ENCODE results near the gene ARSI.

The ARSI gene

DNA sequence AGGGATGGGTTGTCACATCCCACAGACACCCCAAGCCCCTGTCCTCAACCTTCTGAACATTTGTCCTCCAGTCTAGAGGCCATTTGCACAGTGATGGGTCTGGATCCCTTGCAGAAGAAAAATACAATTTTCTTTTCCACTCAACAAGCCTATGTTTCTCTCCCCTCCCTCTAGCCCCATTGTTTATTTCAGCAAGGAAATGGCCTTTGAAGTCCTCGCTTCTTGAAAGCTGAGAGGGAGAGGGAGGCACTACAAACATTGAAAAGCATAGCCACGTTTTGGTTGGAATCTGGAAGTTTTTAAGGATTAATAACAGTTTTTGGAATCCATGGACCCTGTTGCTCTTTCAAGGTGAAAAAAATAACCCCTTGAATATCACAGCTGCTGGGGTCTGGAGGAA, 24.0 kb upstream of the ARSI start:
- H3K27ac ChIP-seq: no peak overlapping the region
- no peak for TF ChIP-seq ZFX (IDR thresholded peaks at IDR 0.05)
- TF ChIP-seq, protein P1, sequence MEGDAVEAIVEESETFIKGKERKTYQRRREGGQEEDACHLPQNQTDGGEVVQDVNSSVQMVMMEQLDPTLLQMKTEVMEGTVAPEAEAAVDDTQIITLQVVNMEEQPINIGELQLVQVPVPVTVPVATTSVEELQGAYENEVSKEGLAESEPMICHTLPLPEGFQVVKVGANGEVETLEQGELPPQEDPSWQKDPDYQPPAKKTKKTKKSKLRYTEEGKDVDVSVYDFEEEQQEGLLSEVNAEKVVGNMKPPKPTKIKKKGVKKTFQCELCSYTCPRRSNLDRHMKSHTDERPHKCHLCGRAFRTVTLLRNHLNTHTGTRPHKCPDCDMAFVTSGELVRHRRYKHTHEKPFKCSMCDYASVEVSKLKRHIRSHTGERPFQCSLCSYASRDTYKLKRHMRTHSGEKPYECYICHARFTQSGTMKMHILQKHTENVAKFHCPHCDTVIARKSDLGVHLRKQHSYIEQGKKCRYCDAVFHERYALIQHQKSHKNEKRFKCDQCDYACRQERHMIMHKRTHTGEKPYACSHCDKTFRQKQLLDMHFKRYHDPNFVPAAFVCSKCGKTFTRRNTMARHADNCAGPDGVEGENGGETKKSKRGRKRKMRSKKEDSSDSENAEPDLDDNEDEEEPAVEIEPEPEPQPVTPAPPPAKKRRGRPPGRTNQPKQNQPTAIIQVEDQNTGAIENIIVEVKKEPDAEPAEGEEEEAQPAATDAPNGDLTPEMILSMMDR (conservative IDR thresholded peaks at IDR 0.05): no peak

DNA sequence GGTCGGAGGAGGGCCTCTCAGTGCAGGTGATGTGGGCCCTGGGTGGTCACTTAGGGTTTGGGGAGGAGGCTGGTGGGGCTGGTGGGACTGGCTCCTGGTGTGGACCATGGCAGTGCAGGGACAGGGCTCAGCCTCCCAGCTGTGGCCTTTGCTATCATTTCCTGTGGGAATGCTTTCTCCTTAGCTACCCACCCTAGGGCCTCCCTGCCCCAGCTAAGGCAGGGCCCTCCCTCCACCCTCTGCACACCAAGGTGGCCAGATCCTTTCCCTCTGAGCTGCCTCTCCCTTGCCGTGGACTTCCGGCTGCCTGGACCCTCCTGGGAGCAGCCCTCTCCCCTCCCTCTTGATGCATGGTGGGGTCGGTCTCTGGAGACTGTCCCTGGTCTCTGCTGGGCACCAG, 22.7 kb upstream of the ARSI start:
- no peak overlapping the region for H3K27ac ChIP-seq

DNA sequence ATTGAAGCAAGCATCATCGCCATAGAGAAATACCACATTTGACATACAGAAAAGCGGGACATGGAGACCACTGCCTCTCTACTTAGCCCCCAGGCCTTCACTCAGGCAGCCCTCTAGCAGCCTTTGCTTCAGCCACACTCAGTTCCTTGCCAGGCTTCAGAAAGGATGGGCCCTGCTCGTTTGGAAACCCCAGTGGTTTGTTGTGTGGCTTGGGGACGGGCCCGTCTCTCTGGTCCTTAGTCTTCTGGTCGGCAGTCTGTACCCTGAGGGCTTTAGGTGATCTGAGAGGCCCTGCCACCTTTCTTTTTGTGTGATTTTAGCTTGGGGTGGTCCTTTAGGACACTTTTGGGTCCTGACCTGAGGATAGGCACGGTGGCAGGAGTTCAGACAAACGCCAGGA, 21.1 kb upstream of the ARSI start:
- TF ChIP-seq, protein P1 (conservative IDR thresholded peaks at IDR 0.05): no peak
- no peak for TF ChIP-seq ZFX (IDR thresholded peaks at IDR 0.05)
- H3K27ac ChIP-seq: no peak overlapping the region

More for the DNA sequence above, 22.7 kb upstream of the ARSI start:
- TF ChIP-seq ZFX (IDR thresholded peaks at IDR 0.05): no peak
- TF ChIP-seq, protein P1 (conservative IDR thresholded peaks at IDR 0.05): no peak

DNA sequence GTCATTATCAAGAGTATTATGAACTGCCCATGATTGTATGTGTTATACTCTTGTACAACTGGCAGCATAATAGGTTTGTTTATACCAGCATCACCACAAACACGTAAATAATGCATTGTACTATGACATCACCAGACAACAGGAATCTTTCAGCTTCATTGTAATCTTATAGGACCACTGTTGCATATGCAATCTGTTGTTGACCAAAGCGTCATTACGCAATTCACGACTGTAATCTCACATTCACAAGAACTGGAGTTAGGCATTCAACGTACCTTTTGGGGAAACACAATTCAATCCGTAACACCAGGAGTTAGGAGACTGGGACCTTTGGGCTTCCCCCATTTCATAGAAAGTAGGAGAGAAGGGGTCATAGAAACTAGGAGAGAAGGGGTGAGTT, 20.4 kb upstream of the ARSI start:
- no peak overlapping the region for H3K27ac ChIP-seq
- TF ChIP-seq ZFX (IDR thresholded peaks at IDR 0.05): no peak
- TF ChIP-seq, protein P1 (conservative IDR thresholded peaks at IDR 0.05): no peak

DNA sequence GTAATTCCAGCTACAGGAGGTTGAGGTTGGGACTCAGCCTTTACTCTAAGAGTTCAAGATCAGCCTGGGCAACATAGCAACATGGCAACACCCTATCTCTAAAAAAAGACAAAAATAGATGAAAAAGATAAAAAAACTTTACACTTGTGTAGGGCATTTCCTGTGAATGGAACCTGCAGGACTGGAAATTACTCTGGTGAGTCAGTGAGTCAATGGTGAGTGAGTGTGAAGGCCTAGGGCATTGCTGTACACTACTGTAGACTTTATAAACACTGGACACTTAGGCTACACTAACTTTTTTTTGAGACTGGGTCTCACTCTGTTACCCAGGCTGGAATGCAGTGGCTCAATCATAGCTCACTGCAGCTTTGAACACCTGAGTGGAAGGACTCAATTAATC, 19.5 kb upstream of the ARSI start:
- H3K27ac ChIP-seq: no peak overlapping the region
- TF ChIP-seq, protein P1 (conservative IDR thresholded peaks at IDR 0.05): no peak
- TF ChIP-seq ZFX (IDR thresholded peaks at IDR 0.05): no peak

DNA sequence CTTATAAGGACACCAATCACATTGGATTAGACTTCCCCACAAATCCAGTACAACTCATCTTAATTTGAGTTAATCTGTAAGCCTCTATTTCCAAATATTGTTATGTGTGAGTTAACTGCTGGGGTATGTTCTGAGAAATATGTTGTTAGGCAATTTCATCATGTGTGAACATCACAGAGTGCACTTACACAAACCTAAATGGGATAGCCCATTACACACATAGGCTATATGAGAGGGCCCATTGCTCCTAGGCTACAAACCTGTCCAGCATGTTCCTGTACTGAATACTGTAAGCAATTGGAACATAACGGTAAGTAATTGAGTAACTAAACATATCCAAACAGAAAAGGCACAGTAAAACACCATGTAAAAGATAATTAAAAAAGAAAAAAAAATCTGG, 19.1 kb upstream of the ARSI start:
- TF ChIP-seq ZFX (IDR thresholded peaks at IDR 0.05): no peak
- TF ChIP-seq, protein P1 (conservative IDR thresholded peaks at IDR 0.05): no peak
- no peak overlapping the region for H3K27ac ChIP-seq

DNA sequence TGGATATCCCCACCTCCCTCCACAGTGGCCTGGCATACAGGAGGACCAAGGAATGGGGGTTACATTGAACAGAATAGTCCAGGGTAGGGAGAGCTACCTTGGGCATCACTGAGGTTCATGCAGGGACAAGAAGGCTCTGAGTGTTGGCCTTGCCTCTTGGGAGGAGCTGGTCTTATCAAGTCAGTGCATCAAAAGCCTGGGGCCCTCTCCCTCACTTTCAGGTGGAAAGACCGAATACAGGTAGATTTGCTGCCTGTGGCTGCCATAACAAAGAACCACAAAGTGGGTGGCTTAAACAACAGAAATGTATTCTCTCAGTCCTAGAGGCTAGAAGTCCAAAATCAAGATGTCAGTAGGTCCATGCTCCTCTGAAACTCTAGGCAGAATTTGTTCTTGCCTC, 18.5 kb upstream of the ARSI start:
- TF ChIP-seq, protein P1 (conservative IDR thresholded peaks at IDR 0.05): no peak
- TF ChIP-seq ZFX (IDR thresholded peaks at IDR 0.05): no peak
- H3K27ac ChIP-seq: no peak overlapping the region
